GM12864 (cell line): ENCODE data around the gene NANOGP8.

Experiments
- DNase-seq: peaks from one replicate; pipeline ENCODE4 v3.0.0-alpha.2; 2011; ENCODE audit warnings: low read depth
- H3K4me3 ChIP-seq: 2 replicates; pipeline ENCODE4 v1.5.1; 2011; ENCODE audit warnings: mild to moderate bottlenecking, low read depth, low read length, control low read depth
- TF ChIP-seq, protein P1 (sequence below): IDR thresholded peaks from 2 replicates; pipeline ENCODE4 v1.5.1; 2011; ENCODE audit warnings: low read depth, mild to moderate bottlenecking, moderate library complexity, low read length, control low read depth, inconsistent platforms; ENCODE audit errors: missing control alignments

Gene NANOGP8

GRCh38 chr15:35064576-35065190 lies 20.4 kb downstream of the NANOGP8 start:
- no peak for DNase-seq
- no peak overlapping the region for H3K4me3 ChIP-seq
- TF ChIP-seq, protein P1, sequence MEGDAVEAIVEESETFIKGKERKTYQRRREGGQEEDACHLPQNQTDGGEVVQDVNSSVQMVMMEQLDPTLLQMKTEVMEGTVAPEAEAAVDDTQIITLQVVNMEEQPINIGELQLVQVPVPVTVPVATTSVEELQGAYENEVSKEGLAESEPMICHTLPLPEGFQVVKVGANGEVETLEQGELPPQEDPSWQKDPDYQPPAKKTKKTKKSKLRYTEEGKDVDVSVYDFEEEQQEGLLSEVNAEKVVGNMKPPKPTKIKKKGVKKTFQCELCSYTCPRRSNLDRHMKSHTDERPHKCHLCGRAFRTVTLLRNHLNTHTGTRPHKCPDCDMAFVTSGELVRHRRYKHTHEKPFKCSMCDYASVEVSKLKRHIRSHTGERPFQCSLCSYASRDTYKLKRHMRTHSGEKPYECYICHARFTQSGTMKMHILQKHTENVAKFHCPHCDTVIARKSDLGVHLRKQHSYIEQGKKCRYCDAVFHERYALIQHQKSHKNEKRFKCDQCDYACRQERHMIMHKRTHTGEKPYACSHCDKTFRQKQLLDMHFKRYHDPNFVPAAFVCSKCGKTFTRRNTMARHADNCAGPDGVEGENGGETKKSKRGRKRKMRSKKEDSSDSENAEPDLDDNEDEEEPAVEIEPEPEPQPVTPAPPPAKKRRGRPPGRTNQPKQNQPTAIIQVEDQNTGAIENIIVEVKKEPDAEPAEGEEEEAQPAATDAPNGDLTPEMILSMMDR = no peak

DNA sequence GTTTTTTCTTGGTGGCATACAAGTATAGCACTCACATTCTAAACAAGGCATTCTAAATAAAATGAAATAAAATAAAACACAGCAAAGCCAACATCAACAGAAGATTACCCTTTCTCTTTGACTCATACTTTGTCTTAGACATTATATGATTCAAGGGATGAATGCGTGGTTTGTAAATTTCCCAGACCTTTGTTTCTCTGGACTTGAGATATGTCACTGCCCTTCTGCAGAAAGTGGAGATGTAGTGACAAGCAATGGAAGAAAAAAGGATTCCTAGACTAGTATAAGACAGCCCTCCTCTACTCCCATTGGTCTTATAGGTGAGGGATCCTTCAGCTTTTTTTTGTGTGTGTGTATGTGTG lies 22.4 kb downstream of the NANOGP8 start:
- no peak for DNase-seq
- TF ChIP-seq, protein P1 = no peak
- H3K4me3 ChIP-seq = no peak overlapping the region

DNA sequence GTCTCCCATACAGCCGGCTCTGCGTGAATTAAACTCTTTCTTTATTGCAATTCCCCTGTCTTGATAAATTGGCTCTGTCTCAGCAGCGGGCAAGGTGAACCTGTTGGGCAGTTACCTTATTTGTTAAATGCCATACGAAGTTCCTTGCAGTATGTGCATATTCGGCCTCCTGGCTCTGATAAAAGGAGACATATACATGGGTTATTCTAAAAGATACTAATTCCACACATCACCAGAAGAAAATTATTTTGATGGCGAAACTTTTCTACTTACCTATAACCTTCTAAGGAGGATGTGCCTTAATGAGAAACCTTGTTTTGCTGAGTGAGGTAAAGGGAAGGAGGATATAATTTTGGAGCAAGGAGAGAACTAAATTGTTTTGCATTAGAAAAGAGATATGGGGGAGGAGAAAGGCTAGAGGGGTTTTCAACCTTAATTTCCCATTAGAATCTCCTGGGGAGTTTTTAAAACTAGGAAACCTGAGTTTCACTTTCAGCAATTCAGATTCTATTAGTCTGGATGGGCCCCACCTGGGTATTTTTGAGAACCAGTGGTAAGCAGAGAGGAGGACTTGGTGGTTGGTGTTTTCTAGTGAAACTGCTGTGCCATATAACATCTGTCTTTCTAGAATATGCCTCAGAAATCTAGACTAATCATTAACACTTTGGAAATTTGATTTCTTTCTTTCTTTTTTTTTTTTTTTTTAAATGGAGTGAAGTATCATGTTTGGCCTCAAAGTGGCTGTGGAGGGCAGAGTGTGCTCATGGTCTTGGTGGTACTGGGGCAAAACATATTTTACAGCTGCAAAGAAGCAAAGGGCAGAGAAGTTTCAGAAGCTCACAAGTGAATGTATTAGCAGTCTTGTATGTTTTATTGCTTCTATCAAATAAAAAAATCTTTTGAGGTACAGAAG lies 23.0 kb downstream of the NANOGP8 start:
- H3K4me3 ChIP-seq = no peak overlapping the region

DNA sequence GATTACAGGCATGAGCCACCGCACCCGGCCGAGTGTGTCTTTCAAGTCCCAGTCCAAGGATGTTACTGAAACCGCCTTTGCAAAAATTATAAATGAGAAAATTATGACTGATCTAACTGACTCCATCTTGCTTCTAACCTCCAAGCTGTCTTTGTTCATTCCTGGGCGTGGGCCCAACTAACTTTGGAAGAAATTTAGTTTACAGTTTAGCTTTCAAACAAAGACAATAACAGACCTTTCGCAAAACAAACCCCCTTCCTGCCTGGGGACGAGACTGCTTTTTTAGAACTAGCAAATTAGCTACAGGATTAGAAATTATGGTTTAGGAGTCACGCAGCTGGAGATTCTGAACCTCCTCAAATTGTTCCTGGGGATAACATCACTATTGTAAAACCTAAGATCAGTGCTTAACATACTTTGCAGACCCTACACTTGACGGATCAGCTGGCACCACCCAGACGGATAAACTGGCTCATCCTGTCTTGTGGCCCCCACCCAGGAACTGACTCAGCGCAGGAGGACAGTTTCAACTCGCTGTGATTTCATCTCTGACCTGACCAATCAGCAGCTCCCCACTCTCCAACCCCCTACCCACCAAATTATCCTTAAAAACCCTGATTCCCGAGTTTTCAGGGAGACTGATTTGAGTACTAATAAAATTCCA lies 23.8 kb downstream of the NANOGP8 start:
- H3K4me3 ChIP-seq = no peak overlapping the region
- no peak for DNase-seq
- TF ChIP-seq, protein P1 = no peak

More for the DNA sequence above, 23.0 kb downstream of the NANOGP8 start:
- TF ChIP-seq, protein P1 = no peak
- no peak for DNase-seq

- H3K4me3 ChIP-seq = no peak overlapping the region
- TF ChIP-seq, protein P1 = no peak
- no peak for DNase-seq
Observed at GRCh38 chr15:35060591-35060990, 24.5 kb downstream of the NANOGP8 start.

- TF ChIP-seq, protein P1 = no peak
- H3K4me3 ChIP-seq = no peak overlapping the region
- no peak for DNase-seq
Observed at GRCh38 chr15:35058534-35059054, 26.5 kb downstream of the NANOGP8 start.
